ENCODE data around the gene AGAP1.

The AGAP1 gene

DNA sequence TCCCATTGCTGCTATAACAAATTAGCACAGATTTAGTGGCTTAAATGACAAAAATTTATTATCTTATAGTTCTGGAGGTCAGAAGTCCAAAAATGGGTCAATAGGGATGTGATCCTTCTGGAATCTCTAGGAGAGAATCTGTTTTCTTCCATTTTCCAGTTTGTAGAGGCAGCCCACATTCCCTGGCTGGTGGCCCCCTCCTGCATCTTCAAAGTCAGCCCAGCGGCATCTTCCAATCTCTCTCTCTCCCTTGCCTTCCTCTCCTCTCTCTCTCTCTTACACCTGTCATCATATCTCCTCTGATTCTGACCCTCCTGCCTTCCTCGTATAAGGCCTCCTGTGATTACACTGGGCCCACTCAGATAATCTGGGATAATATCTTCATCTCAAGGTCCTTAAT is 3.9 kb upstream of the AGAP1 start:
- TF ChIP-seq CTCF (IDR thresholded peaks at IDR 0.05), result no peak

DNA sequence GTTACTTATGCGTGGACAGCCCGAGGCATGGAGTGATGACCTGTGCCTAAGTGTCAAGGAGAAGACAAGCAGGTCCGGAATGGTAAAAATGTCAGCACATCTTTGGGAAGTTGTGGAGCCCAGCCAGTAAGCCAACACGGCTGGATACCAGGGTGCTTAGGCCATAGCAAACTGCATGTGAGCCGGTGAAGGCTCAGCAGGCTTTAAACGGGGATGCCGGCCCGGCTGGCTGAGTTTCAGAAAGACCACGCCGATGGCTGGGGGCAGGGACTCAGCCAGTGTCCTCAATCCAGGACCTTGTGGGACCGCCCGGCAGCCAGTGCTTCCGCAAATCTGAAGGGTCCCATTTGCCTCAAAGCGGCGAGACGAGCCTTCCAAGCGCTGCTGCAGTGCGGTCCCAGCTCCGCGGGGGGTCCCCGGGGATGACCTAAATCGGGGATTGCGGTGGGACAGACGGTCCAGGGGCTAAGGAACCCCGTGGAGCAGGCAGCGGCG is 946 bp upstream of the AGAP1 start:
- TF ChIP-seq CTCF (IDR thresholded peaks at IDR 0.05), result no peak

- no peak for TF ChIP-seq CTCF (IDR thresholded peaks at IDR 0.05)
Observed at GRCh38 chr2:235493402-235493774, 455 bp upstream of the AGAP1 start.

- no peak for TF ChIP-seq CTCF (IDR thresholded peaks at IDR 0.05)
Observed at GRCh38 chr2:235494716-235495372, 1.0 kb downstream of the AGAP1 start.

- no peak for TF ChIP-seq CTCF (IDR thresholded peaks at IDR 0.05)
Observed at GRCh38 chr2:235495373-235496238, 1.8 kb downstream of the AGAP1 start.

DNA sequence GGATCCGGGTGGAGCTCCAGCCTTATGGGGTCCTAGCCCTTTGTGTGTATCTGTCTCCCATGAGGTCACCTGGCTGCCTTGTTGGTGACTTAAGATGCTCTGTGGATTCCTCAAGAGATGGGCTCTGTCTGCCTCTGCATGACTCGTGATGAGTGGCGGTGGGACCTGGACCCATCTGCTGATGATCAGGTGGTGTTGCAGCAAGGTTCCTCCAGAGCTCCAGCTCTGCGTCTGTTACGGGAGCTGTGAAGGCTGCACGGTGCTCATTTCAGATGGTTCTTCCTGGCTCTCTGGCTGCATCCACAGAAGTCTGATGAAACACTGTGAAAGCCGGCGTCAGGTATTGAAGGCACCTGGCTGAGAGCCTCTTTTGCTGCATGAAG is 2.4 kb downstream of the AGAP1 start:
- no peak for TF ChIP-seq CTCF (IDR thresholded peaks at IDR 0.05)

DNA sequence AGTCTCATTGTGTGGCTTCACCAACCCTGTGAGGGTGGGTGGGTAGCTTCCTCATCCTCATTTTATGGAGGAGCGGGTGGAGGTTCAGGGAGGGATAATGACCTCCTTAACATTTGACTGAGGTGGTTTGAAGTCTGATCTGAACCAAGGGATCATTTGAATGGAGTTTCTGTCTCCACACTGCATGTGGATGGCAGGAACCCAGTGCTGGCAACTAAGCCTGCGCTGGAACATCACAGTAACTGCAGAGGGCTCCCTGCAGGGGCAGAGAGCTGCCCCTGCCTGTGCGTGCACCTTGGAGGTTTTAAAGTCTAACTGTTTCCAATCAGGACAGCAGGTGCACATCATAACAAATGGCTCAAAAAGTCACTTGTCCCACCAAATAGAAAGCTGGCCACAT is 3.3 kb downstream of the AGAP1 start:
- TF ChIP-seq CTCF (IDR thresholded peaks at IDR 0.05), result no peak

Data from LNCAP (cell line).